ENCODE data around the gene TAF4B.

The TAF4B gene

GRCh38 chr18:26386002-26386401, 159.8 kb downstream of the TAF4B start:
- ChIA-PET POLR2A (no interaction called here), CTCF (interaction anchor here (0.6 to 0.7 kb wide), 4 partner anchors 72 to 221 kb away, joined by 3 to 4 read pairs (median 3); no protein-coding TSS in a partner anchor)
- no peak overlapping the region for H3K27ac ChIP-seq (ENCODE audit: extremely low read depth, low read depth, low read length)
- no peaks in the 10 kb centered on the region for H3K4me1 ChIP-seq (ENCODE audit: control insufficient read depth, insufficient read depth, low read length)
- H3K9me3 ChIP-seq (ENCODE audit: control insufficient read depth, insufficient read depth, low read depth, low read length): no peaks in the 10 kb centered on the region
- H3K4me3 ChIP-seq (ENCODE audit: low read depth, low read length): no peak overlapping the region
- no peak for TF ChIP-seq ZNF558 (tag by site-specific recombination; IDR thresholded peaks at IDR 0.05)
- TF ChIP-seq ZNF169 (tag by site-specific recombination; IDR thresholded peaks at IDR 0.05): no peak
- TF ChIP-seq, protein P1, sequence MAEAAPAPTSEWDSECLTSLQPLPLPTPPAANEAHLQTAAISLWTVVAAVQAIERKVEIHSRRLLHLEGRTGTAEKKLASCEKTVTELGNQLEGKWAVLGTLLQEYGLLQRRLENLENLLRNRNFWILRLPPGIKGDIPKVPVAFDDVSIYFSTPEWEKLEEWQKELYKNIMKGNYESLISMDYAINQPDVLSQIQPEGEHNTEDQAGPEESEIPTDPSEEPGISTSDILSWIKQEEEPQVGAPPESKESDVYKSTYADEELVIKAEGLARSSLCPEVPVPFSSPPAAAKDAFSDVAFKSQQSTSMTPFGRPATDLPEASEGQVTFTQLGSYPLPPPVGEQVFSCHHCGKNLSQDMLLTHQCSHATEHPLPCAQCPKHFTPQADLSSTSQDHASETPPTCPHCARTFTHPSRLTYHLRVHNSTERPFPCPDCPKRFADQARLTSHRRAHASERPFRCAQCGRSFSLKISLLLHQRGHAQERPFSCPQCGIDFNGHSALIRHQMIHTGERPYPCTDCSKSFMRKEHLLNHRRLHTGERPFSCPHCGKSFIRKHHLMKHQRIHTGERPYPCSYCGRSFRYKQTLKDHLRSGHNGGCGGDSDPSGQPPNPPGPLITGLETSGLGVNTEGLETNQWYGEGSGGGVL (tag by site-specific recombination; IDR thresholded peaks at IDR 0.05): no peak
- no peak for TF ChIP-seq ZEB2 (tag by site-specific recombination; IDR thresholded peaks at IDR 0.05)
- no peak for TF ChIP-seq ZNF664 (tag by site-specific recombination; IDR thresholded peaks at IDR 0.05)
- no peak for TF ChIP-seq ZNF701 (tag by site-specific recombination; IDR thresholded peaks at IDR 0.05)
- TF ChIP-seq, protein P2, sequence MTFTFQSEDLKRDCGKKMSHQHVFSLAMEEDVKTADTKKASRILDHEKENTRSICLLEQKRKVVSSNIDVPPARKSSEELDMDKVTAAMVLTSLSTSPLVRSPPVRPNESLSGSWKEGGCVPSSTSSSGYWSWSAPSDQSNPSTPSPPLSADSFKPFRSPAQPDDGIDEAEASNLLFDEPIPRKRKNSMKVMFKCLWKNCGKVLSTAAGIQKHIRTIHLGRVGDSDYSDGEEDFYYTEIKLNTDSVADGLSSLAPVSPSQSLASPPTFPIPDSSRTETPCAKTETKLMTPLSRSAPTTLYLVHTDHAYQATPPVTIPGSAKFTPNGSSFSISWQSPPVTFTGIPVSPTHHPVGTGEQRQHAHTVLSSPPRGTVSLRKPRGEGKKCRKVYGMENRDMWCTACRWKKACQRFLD (tag by site-specific recombination; IDR thresholded peaks at IDR 0.05): no peak
- no peak for TF ChIP-seq ZNF626 (tag by site-specific recombination; IDR thresholded peaks at IDR 0.05)
- peaks cover 0 to 10% of the 10 kb centered on the region in 2 experiments; a peak in 1 of 3 replicates for H3K36me3 ChIP-seq (ENCODE audit: control insufficient read depth in 2 of 2, insufficient read depth in 1 of 2, low read length in 2 of 2)

DNA sequence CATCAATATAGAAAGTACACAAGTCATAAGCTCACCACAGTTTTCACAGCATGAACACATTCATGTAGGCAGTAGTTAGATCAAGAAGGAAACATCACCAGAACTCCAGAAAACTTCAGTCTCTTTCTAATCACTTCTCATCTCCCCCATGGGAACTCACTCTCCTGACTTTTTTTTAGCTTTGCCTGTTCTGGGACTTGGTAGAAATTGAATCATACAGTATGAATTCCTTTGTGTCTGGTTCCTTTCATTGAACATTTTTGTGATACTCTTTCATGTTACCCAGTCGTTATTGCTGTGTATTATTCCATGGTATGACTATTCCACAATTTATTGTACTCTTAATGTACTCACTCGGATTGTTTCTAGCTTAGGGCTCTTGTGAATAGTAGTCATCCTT, 160.2 kb downstream of the TAF4B start:
- CTCF ChIA-PET: interaction anchor here (0.6 to 0.9 kb wide), 5 partner anchors 72 to 234 kb away, joined by 3 to 4 read pairs (median 3); no protein-coding TSS in a partner anchor
- no peak overlapping the region for H3K27ac ChIP-seq (ENCODE audit: extremely low read depth, low read depth, low read length)
- H3K4me3 ChIP-seq (ENCODE audit: low read depth, low read length): no peak overlapping the region
- no peaks in the 10 kb centered on the region for H3K4me1 ChIP-seq (ENCODE audit: control insufficient read depth, insufficient read depth, low read length)
- POLR2A ChIA-PET: no interaction called here
- TF ChIP-seq ZNF221 (tag by site-specific recombination; IDR thresholded peaks at IDR 0.05; ENCODE audit: borderline replicate concordance): no peak
- no peak for TF ChIP-seq ZNF404 (tag by site-specific recombination; IDR thresholded peaks at IDR 0.05)
- no peak for TF ChIP-seq ZNF571 (tag by site-specific recombination; IDR thresholded peaks at IDR 0.05)
- TF ChIP-seq ZNF747 (tag by site-specific recombination; IDR thresholded peaks at IDR 0.05): no peak
- no peak for TF ChIP-seq FEZF1 (tag by site-specific recombination; IDR thresholded peaks at IDR 0.05)
- TF ChIP-seq ZNF623 (tag by site-specific recombination; IDR thresholded peaks at IDR 0.05): no peak
- TF ChIP-seq SP2 (tag by site-specific recombination; IDR thresholded peaks at IDR 0.05): no peak
- peaks cover 0 to 10% of the 10 kb centered on the region in 2 experiments; a peak in 1 of 3 replicates for H3K36me3 ChIP-seq (ENCODE audit: control insufficient read depth in 2 of 2, insufficient read depth in 1 of 2, low read length in 2 of 2)
- H3K9me3 ChIP-seq (ENCODE audit: control insufficient read depth, insufficient read depth, low read depth, low read length): no peaks in the 10 kb centered on the region

DNA sequence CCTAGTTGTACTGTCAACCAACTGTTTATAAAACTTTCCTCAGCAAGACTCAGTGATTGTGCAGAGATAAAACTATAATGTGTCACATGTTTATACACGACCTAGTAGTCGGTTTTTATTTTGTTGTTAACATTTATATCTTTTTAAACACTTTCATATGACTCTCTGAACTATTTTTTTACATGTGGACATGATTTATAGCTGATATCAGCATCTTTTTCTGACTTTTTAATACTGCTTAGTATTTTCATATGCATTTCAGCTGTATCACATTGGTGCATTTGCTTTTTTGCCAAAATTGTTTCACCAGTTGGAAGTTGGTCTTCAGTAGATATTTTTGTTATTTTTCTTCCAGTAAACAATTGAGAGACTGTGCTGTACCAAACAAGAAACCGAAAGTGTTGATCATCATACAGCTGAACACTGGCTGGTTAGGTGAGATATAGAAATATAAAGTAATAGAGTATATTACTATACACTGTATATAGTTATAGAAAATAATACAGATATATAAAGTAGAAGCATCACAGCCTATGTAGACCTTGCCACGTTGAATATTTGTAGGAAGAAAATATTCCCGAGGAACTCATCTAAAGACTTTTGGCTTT, 167.9 kb downstream of the TAF4B start:
- ChIA-PET CTCF (interaction anchor here (0.6 to 1.4 kb wide), 3 partner anchors 10 to 227 kb away, joined by 3 to 5 read pairs (median 3); no protein-coding TSS in a partner anchor), POLR2A (no interaction called here)
- TF ChIP-seq ZNF23 (tag by site-specific recombination; IDR thresholded peaks at IDR 0.05; ENCODE audit: borderline replicate concordance) (no peak), INSM2 (tag by site-specific recombination; IDR thresholded peaks at IDR 0.05) (no peak), ZNF394 (tag by site-specific recombination; IDR thresholded peaks at IDR 0.05; ENCODE audit: borderline replicate concordance) (no peak), RBAK (tag by site-specific recombination; IDR thresholded peaks at IDR 0.05) (no peak), SP2 (tag by site-specific recombination; IDR thresholded peaks at IDR 0.05) (no peak), ZNF610 (tag by site-specific recombination; IDR thresholded peaks at IDR 0.05; ENCODE audit: borderline replicate concordance) (no peak), ZNF600 (tag by site-specific recombination; IDR thresholded peaks at IDR 0.05) (no peak), ZNF677 (tag by site-specific recombination; IDR thresholded peaks at IDR 0.05) (no peak), ZNF146 (tag by site-specific recombination; IDR thresholded peaks at IDR 0.05) (no peak), ZNF664 (tag by site-specific recombination; IDR thresholded peaks at IDR 0.05) (no peak), TCF7L2 (IDR thresholded peaks at IDR 0.05; ENCODE audit: borderline replicate concordance, low read depth, low read length) (no peak)
- TF ChIP-seq, protein P3, sequence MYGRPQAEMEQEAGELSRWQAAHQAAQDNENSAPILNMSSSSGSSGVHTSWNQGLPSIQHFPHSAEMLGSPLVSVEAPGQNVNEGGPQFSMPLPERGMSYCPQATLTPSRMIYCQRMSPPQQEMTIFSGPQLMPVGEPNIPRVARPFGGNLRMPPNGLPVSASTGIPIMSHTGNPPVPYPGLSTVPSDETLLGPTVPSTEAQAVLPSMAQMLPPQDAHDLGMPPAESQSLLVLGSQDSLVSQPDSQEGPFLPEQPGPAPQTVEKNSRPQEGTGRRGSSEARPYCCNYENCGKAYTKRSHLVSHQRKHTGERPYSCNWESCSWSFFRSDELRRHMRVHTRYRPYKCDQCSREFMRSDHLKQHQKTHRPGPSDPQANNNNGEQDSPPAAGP (tag by site-specific recombination; IDR thresholded peaks at IDR 0.05): no peak
- Histone ChIP-seq H3K27ac (ENCODE audit: extremely low read depth, low read depth, low read length) (no peak overlapping the region), H3K4me3 (ENCODE audit: low read depth, low read length) (no peak overlapping the region), H3K36me3 (ENCODE audit: control insufficient read depth in 2 of 2, insufficient read depth in 1 of 2, low read length in 2 of 2) (peaks cover 0 to 10% of the 10 kb centered on the region in 2 experiments; a peak in 1 of 3 replicates), H3K9me3 (ENCODE audit: control insufficient read depth, insufficient read depth, low read depth, low read length) (no peaks in the 10 kb centered on the region), H3K4me1 (ENCODE audit: control insufficient read depth, insufficient read depth, low read length) (no peaks in the 10 kb centered on the region)

All from HEK293 (cell line).